Epithelial cell of alveolus of lung (primary cell): ENCODE measurements around the gene CPA3. TPM values are rescaled to one million over a fixed set of nuclear protein-coding genes. Genes with fewer than 3 reads are reported as not detected.

Source experiments
- total RNA-seq: library from RNA; depleted of rRNA; stranded (reverse); fragments of >200 nt; gene quantifications from 2 replicates; pipeline ENCODE4 v1.2.1, GENCODE V29; 2015

The CPA3 gene
- not detected in 2 replicates for total RNA-seq

GRCh38 chr3:148865049-148865448 lies at the start of gene CPA3:
Gene CPA3, plus strand, starts transcription at chr3:148865296. Its CDS starts 12 bp downstream, at chr3:148865308.

GRCh38 chr3:148827585-148827984 lies 37.5 kb upstream of the CPA3 start, which contains the start of gene CPB1:
Gene CPB1, plus strand, starts transcription at chr3:148827811. Its CDS starts 13 bp downstream, at chr3:148827824.

Other genes starting within 250 kb of the CPA3 start
- gene AGTR1, start 167.4 kb upstream of the CPA3 start, total RNA-seq = 3.0 and 3.6 TPM in 2 replicates
- gene CPB1, start 37.5 kb upstream of the CPA3 start, total RNA-seq = under 0.01 TPM in 1 of 2 replicates, not detected in the other
- 34.1 and 67.1 TPM in 2 replicates for gene GYG1, start 126.2 kb downstream of the CPA3 start, total RNA-seq
- gene HLTF, start 221.2 kb downstream of the CPA3 start, total RNA-seq = 27.7 and 45.3 TPM in 2 replicates